LNCAP (cell line): Measurements from ENCODE around the gene TMUB2.

Source experiments
- CTCF ChIP-seq: fragments of 450-650 bp; IDR thresholded peaks from 2 replicates; pipeline ENCODE4 v1.5.1; 2017; ENCODE audit warnings: mild to moderate bottlenecking

TMUB2 gene

GRCh38 chr17:44186307-44187130, at the start of gene TMUB2:
TMUB2 (plus strand) TSS chr17:44186972; CDS start chr17:44187709, 737 bp downstream.
- no peak for TF ChIP-seq CTCF

GRCh38 chr17:44137891-44138709, 48.7 kb upstream of the TMUB2 start:
- TF ChIP-seq CTCF: no peak

- TF ChIP-seq CTCF: no peak
Measured at GRCh38 chr17:44144966-44145739, 41.6 kb upstream of the TMUB2 start.

- no peak for TF ChIP-seq CTCF
Measured at GRCh38 chr17:44146375-44147346, 40.1 kb upstream of the TMUB2 start.

- TF ChIP-seq CTCF: no peak
Measured at GRCh38 chr17:44147812-44148211, 39.0 kb upstream of the TMUB2 start.

GRCh38 chr17:44149750-44150329, 36.9 kb upstream of the TMUB2 start:
- TF ChIP-seq CTCF: no peak
